Occipital lobe (tissue), 2 donors: ENCODE results near the gene ACVR2A. TPM values are rescaled to one million over a fixed set of nuclear protein-coding genes. Genes with fewer than 3 reads are reported as not detected.

ENCODE experiments used
- DNase-seq: peaks from one replicate; lab custom pipeline; 2025; lab: John Stamatoyannopoulos, UW
- total RNA-seq: library from RNA; depleted of rRNA; stranded (reverse); fragments of >200 nt; gene quantifications from one replicate; pipeline ENCODE4 v1.2.3, GENCODE V29; 2014

The ACVR2A gene
- total RNA-seq = 125 TPM

- DNase-seq = peak; percentile 25
Observed at GRCh38 chr2:147844697-147845410, at the start of gene ACVR2A. TSS of gene ACVR2A (plus strand) at chr2:147845029. CDS start at chr2:147845153, 124 bp downstream.

GRCh38 chr2:147800316-147800715, 44.5 kb upstream of the ACVR2A start:
- no peak for DNase-seq

- no peak for DNase-seq
Observed at GRCh38 chr2:147806846-147807245, 38.0 kb upstream of the ACVR2A start.

DNA sequence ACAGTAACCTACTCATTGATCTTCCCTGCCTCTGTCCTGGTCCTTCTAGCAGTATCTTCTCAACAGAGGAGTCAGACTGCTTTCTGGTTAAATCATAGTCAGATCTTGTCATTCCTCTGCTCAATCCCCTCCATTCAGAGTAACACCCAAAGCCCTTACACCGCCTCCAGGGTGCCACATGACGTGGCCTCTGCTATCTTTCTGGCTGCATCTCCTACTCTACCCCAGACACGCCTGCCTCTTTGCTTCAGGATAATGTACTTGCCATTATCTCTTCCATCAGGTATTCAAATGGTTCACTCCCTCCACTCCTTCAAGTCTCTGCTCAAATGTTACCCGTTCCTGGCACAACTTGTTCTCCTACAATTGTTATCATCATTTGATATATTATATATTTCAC, 36.3 kb upstream of the ACVR2A start:
- no peak for DNase-seq

GRCh38 chr2:147810883-147811765, 33.7 kb upstream of the ACVR2A start:
- no peak for DNase-seq

DNA sequence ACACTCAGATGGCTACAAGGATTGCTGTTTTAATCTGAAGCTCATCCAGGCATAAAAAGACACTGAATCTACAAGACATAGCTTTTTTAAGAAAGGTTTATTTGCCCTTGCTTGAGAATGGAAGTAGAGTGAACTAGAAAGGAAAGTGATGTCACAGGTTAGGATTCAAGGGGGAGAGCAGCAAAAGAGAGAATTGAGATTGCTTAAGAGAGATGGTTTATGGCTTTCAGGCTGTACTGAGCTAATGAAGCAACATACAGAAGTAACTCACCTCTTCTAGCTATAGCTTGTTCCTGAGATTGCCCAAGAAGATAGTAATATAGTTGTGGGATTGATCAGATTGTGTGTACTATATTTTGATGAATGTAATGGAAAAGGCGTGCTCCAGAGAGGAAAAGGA, 26.1 kb upstream of the ACVR2A start:
- no peak for DNase-seq

DNA sequence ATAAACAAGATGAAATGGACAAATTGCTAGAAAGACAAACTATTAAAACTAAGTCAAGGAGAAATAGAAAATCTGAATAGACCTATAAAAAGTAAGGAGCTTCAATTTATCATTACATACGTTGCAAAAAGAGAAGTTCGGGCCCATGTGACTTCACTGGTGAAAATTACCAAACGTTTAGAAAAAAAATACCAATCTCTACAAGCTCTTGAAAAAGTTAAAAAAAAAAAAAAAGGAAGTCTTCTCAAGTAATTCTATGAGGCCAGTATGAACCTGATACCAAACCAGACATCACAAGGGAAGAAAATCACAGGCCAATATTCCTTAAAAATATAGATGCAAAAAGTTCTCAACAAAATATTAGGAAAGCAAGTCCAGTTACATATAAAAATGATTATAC, 20.2 kb upstream of the ACVR2A start:
- DNase-seq = no peak

- no peak for DNase-seq
Observed at GRCh38 chr2:147826278-147827087, 18.3 kb upstream of the ACVR2A start.

- no peak for DNase-seq
Observed at GRCh38 chr2:147827088-147827375, 17.8 kb upstream of the ACVR2A start.

DNA sequence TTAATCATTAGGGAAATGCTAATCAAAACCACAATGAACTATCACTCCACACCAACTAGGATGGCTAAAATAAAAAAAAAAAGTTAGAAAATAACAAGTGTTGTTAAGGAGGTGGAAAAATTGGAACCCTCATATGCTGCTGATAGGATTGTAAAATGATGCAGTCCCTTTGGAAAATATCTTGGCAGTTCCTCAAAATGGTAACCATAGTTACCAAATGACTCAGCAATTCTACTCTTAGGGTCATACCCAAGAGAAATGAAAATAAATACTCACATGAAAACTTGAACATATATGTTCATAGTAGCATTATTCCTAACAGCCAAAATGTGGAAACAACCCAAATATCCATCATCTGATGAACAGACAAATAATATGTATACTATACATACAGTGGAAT, 15.7 kb upstream of the ACVR2A start:
- no peak for DNase-seq

DNA sequence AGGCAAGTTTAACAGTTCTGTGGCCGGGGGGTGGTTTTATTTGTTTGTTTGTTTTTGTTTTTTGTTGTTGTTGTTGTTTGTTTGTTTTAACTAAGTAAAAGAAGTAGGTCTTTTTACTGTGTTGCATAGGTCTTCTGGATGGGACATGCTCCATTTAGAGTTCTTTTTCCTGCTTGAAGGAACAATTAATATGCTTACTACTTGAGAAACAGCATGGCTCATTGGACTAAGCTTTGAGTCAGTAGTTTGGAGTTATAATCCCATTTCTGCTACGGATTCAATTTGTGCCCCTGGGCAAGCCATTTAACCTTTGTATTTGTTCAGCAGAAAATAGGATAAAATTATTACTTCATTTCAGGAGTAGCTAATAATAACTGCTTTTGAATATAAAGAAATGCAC, 8.7 kb upstream of the ACVR2A start:
- DNase-seq = no peak

- DNase-seq = no peak
Observed at GRCh38 chr2:147843391-147843863, 1.4 kb upstream of the ACVR2A start.

DNA sequence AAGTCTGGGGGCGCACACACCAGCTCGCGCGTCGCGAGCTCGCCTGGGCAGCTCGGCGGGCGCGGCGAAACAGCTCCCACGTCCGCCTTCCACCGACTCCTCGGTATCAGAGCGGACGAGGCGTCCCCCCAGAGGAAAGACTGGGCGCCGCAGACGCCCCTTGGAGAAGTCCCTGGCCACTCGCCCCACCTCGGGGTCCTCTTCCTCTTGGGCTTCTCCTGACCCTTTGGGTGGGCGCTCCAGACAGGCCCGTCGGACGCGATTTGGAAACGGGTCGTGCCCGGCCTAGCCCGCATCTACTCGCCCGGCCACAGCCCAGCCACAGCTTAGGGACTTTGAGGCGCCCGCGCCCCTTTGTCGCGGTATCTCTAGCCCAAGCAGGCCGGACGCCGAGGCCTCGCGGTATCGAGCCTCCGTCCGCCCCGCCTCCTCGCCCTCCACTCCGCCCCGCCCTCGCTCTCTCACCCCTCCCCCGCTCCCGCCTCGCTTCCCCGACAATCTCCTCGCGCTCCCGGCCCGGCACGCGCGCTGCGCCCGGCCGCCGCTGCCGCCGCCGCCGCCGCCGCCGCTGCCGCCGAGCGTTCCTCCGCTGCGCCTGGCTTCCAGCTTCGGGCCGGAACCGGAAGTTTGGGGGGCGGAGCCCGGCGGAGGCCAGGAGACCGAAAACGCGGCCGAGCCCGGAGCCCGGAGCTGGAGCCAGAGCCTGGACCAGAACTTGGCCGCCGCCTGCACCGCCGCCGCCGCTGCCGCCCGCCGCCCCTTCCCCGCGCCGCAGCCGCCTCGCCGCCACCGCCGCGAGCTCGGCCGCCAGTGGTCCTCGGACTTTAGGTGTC, 749 bp upstream of the ACVR2A start:
- DNase-seq = peak; percentile 98

DNA sequence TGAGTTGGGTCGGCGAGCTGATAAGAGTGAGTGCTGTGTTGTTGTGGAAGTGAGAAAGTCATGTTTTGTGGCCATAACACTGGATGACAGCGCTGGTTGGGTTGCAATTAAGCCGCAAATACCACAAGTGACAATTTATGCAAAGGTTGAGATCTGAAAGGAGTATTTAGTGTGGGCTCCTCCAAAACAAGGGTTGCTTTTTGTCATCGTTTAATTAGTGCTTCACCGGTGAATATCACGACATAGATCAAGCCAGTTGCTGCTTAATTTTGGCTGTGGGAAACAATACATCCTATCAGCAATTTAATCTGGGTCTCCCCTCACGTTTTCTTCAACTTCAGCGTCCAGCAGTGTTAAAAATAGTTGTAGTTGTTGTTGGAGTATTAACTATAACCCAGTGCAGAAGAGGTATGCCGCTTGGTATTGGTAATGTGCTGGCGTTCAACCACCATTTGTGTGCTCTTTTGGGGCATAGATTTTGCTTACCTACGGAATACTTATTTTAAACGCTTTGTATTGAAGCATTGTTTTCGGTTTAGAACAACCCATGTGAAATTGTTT, 662 bp downstream of the ACVR2A start:
- no peak for DNase-seq

GRCh38 chr2:147846412-147847081, 1.7 kb downstream of the ACVR2A start:
- DNase-seq = no peak

- DNase-seq = no peak
Observed at GRCh38 chr2:147847746-147848391, 3.0 kb downstream of the ACVR2A start.

GRCh38 chr2:147850838-147851237, 6.0 kb downstream of the ACVR2A start:
- no peak for DNase-seq

GRCh38 chr2:147851244-147851930, 6.6 kb downstream of the ACVR2A start:
- no peak for DNase-seq

DNA sequence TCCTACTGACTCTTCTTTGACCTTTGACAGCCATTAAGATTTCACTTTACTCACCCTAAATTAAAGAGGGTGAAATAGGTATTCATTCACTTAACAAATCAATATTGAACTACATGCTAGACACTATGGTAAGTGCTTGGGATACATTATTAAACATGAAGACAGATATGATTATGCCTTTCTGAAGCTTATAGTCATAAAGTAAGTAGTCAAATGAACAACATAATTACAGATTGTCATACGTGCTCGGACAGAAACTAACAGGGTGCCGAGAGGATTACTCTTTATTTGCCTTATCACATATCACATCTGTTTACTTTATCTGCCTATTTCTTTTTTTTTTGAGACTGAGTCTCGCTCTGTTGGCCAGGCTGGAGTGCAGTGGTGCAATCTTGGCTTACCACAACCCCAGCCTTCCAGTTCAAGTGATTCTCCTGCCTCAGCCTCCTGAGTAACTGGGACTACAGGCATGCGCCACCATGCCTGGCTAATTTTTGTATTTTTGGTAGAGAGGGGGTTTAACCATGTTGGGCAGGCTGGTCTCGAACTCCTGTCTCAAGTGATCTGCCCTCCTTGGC, 9.8 kb downstream of the ACVR2A start:
- no peak for DNase-seq
